RCC 7860 (cell line): ENCODE results near the gene CD276.
"Not testable (repeated sequence)": the region's sequence is repeated elsewhere in the genome, so short reads cannot be mapped to it uniquely, and the experiment has no call there.

Experiments used
- DNase-seq: peaks from one replicate; pipeline ENCODE4 v3.0.0-alpha.2; 2015; ENCODE audit warnings: low spot score
- FAIRE-seq: peaks from 2 replicates; lab custom pipeline; 2012; peaks lifted over from hg19 to GRCh38; lab: Jason Lieb, UNC

Gene CD276

DNA sequence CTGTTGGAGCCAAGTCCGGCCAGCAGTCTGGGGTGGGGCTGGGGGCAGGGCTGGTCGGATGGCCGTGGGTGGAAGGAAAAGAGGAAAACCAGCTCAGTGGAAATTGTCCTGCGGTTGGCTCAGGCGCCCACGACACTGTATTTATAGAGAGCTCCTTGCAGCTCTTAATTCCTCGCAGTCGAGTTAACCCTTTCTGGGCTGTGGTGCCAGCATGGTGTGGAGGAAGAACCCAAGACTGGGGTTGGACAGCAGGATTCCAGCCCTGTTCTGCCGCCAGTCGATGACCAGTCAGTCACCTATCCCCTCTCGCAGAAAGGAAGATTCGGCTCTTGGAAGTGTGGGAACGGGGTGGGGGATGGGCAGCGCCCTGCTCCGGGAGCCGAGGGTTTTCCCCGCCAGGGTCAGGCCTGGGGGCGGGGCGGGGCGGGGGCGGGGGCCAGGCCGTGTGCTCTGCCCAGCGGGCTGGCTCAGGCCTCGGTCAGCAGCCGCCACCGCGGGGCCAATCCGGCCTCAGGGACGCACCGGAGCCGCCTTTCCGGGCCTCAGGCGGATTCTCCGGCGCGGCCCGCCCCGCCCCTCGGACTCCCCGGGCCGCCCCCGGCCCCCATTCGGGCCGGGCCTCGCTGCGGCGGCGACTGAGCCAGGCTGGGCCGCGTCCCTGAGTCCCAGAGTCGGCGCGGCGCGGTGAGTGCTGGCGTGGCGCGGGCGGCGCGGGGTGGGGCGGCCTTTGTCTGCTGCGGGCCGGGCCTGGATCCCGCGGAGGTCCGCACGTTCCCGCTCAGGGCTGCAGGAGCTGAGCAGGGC is at the start of gene CD276:
Gene CD276 (plus strand): TSS at position 607 of the 804 bp plus-strand sequence. CDS start 15,257 bp downstream, outside the sequence.
- DNase-seq (peak; percentile 69), FAIRE-seq (no peak)

DNA sequence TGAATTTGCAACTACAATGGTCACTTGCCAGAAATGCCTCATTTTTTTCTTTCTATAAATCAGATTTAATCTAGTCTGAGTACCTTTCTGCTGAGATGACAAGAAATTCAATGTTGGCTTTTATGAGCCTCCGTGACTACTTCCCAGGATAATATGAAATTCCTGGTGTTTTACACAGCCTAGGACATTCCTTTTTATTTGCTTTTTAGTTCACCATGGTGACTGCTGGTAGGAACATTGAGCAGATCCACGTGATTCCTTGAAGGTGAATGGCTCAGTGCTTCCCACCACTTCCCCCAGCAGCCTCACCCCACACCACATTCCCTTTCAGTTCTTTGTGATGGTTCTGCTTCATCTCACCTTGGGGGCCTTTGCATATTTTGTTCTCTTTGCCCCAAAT is 46.7 kb upstream of the CD276 start:
- peak; percentile 47 for DNase-seq
- FAIRE-seq = no peak

GRCh38 chr15:73639464-73639863 is 44.7 kb upstream of the CD276 start:
- FAIRE-seq, DNase-seq: not testable (repeated sequence)

- FAIRE-seq (no peak), DNase-seq (no peak)
Observed at GRCh38 chr15:73647259-73648013, 36.7 kb upstream of the CD276 start.

- FAIRE-seq = no peak
- no peak for DNase-seq
Observed at GRCh38 chr15:73648014-73648295, 36.2 kb upstream of the CD276 start.

- DNase-seq (no peak), FAIRE-seq (no peak)
Observed at GRCh38 chr15:73650416-73651126, 33.6 kb upstream of the CD276 start.

DNA sequence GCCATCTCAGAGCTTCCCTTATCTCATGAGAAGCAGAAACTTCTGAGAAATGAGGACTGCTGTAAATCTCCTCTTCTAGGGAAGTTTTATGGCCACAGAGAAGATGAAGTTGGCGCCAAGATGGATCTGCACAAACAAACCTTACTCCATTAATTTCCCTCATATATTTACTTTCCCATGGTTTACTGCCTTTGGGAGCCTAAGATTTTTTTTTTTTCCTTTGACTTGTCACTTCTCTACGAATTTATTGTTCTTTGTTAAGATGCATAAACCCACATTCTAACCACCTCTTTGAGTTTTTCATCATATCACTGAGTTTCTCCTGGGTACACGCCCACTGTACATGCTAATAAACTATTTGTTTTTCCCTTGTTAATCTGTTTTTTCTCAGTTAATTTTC is 29.5 kb upstream of the CD276 start:
- no peak for FAIRE-seq
- no peak for DNase-seq

DNA sequence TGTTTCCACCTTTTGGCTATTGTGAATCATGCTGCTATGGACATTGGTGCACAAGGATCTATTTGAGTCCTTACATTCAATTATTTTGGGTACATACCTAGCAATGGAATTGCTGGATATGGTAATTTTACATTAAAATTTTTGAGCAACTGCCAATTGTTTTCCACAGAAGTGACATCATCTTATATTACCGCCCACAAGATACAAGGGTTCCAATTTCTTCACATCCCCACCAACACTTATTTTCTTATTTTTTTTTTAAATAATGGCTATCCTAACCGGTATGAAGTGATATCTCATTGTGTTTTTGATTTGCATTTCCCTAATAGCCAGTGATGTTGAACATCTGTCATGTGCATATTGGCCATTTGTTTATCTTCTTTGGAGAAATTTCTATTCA is 28.5 kb upstream of the CD276 start:
- FAIRE-seq (no peak), DNase-seq (no peak)

DNA sequence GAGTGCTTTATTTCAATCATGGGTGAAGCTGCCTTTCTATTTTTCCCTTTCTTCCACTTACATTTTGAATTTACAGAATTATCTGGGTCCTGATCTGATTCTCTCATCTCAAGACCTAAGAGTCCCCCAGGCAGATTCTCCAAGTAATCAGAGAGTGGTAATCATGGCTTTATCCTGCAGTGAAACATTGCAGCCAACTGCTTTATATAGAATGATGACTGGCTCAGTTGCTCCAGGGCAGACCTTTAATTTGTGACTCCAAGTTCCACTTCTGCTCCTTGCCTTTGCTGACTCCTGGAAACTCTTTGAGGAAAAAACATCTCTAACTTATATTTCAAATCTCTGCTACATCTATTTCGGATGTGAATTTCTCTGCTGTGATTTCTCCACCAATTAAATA is 25.5 kb upstream of the CD276 start:
- DNase-seq (no peak), FAIRE-seq (no peak)

- FAIRE-seq = no peak
- no peak for DNase-seq
Observed at GRCh38 chr15:73660455-73660854, 23.7 kb upstream of the CD276 start.

GRCh38 chr15:73674587-73674986 is 9.6 kb upstream of the CD276 start:
- DNase-seq (no peak), FAIRE-seq (no peak)

DNA sequence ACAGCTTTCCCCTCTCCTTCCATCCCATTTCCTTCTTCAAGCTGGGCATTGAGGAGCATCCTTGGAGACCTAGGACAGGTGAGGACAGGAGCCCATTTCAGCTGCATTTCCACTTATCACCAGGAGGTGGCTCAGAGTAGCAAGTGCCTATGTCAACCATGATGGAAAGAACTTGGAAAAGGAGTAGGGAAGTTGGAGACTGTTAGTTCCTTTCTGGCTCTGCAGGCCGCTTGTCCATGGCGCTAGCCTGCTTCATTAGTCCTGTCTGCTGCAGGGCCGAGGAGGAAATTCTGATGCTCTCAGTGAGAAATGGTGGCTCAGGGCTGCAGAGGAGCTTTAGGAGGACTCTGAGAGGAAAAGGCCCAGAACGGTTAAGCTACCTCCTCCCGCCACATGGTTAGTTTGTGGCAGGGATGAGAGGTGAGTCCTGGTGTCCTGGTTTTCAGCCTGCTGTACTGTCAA is 7.0 kb upstream of the CD276 start:
- DNase-seq (peak; percentile 33), FAIRE-seq (no peak)

DNA sequence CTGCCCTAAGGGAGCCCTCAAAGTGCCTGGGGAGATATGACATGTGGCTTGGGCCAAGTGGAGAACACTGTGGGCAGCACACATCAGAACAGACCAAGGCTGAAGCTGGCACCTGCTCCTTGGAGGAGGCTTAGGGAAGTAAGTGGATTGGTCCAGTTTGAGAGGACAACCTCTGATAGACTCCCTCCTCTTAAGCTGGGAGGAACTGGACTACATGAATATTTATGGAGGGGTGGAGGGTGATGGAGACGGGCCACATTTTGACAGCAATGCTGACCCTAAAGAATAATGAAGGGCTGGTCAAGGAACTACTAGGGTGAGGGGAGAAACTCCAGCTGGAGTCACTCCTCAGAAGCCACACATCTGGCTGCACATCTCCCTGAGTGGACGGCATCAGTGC is 6.5 kb upstream of the CD276 start:
- DNase-seq (no peak), FAIRE-seq (no peak)

DNA sequence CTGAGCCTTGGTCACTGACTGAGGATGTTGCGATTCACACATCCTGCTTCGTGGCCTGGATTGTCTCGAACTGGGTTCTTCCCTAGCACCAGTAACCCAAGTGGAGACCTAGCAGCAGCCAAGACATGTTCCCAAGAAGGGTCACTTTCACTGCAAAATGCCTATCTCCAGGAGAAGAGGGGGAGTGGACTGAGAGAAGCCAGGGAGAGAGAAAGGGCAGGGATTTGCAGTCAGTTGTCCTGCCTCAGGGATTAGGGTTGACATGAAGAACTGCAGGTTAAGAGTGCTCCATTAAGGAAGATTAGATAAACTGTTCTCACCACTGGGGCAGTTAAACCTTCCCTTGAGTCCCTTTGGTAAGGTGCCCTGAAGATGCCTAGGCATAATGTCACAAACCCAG is 5.7 kb upstream of the CD276 start:
- FAIRE-seq (no peak), DNase-seq (no peak)

GRCh38 chr15:73679180-73679579 is 5.0 kb upstream of the CD276 start:
- no peak for DNase-seq
- FAIRE-seq = no peak

GRCh38 chr15:73679964-73680363 is 4.2 kb upstream of the CD276 start:
- FAIRE-seq (no peak), DNase-seq (no peak)

DNA sequence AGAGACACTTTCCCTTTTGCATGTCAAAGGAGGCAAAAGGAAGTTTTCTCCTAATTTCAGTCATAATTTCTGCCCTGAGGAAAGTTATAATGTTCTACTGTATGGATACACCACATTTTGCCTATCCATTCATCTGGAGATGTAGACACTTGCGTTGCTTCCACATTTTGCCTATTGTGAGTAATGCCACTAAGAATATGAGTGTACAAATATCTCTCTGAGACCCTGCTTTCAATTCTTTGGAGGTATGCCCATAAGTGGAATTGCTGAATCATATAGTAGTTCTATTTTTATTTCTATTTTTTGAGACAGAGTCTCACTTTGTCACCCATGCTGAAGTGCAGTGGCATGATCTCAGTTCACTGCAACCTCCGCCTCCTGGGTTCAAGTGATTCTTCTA is 3.6 kb upstream of the CD276 start:
- DNase-seq = no peak
- FAIRE-seq = no peak

DNA sequence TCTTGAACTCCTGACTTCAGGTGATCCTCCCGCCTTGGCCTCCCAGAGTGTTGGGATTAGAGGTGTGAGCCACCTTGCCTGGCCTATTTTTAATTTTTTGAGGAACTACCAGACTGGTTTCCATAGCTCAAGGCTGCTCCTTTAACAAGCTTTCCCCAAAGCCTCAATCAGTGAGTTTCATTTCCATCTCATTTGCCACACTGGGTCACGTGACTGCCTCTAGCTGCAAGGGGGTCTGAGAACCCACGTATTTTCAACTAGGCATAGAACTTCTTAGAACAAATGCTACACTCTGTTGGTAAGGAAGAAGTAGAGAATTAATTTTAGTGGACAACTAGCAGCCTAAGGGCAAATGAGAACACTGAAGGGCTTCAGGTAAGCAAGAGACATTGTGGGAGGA is 3.1 kb upstream of the CD276 start:
- FAIRE-seq (no peak), DNase-seq (no peak)

GRCh38 chr15:73681856-73682599 is 2.2 kb upstream of the CD276 start:
- no peak for DNase-seq
- FAIRE-seq = no peak

DNA sequence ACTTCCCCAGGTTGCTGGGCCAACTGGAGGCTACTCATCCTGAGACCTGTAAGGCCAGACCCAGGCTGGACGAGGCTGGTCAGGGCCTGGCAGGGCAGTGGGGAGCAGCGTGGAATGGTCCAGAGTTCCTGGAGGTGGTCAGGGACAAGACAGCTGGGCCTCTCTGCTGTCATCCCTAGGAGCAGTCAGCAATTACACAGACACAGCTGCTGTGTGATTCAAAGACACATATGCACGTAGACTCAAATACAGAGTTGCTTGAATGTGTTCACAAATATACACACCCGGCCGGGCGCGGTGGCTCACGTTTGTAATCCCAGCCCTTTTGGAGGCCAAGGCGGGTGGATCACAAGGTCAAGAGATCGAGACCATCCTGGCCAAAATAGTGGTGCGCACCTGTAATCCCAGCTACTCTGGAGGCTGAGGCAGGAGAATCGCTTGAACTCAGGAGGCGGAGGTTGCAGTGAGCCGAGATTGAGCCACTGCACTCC is 1.5 kb upstream of the CD276 start:
- FAIRE-seq (no peak), DNase-seq (no peak)

GRCh38 chr15:73683257-73683776 is 866 bp upstream of the CD276 start:
- FAIRE-seq (no peak), DNase-seq (no peak)
